ENCODE data around the gene PRR5L.

Gene PRR5L

DNA sequence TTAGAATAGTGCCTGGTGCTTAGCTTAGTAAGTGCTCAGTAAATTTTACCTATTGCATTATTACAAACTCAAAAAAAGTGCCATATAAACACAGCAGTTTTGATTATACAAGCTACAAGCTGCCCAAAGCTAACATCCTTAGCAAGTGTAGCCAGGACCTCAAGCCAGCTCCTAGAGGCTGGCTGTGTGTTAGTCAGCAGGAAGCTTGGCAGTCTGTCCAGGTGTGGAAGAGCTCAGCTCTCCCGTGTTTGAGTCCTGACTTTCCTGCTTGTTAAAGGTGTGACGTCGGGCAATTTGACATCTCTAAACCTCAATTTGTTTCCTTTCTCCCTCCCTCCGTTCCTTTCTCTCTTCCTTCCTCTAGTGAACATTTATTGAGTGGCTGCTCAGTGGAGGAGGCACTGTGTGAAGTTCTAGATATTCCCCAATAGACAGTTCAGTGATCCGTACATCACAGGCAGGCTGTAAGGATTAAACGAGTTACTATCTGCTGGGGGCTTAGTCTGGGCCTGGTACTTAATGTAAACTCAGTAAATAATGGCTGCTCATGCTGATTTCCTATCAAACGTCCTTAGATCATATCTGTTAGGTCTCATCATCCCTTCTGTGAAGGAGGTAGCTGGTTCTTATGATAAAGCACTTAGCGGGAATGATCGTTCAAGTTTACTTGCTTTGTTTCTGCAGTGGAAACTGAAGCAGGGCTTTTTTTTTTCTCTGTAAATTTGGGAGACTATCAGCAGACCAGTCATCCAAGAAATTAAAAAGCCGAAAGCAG is 68.7 kb downstream of the PRR5L start:
- TF ChIP-seq, protein P1, sequence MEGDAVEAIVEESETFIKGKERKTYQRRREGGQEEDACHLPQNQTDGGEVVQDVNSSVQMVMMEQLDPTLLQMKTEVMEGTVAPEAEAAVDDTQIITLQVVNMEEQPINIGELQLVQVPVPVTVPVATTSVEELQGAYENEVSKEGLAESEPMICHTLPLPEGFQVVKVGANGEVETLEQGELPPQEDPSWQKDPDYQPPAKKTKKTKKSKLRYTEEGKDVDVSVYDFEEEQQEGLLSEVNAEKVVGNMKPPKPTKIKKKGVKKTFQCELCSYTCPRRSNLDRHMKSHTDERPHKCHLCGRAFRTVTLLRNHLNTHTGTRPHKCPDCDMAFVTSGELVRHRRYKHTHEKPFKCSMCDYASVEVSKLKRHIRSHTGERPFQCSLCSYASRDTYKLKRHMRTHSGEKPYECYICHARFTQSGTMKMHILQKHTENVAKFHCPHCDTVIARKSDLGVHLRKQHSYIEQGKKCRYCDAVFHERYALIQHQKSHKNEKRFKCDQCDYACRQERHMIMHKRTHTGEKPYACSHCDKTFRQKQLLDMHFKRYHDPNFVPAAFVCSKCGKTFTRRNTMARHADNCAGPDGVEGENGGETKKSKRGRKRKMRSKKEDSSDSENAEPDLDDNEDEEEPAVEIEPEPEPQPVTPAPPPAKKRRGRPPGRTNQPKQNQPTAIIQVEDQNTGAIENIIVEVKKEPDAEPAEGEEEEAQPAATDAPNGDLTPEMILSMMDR (IDR thresholded peaks at IDR 0.05; ENCODE audit: low read depth, low read length, missing control alignments), result no peak
- no peak for DNase-seq (ENCODE audit: low read depth)
- in situ Hi-C loops (cut with HindIII; ENCODE audit: low sequenced_read_pairs), result no loop called here
- no peak overlapping the region for H3K4me3 ChIP-seq (ENCODE audit: low read depth, low read length)

DNA sequence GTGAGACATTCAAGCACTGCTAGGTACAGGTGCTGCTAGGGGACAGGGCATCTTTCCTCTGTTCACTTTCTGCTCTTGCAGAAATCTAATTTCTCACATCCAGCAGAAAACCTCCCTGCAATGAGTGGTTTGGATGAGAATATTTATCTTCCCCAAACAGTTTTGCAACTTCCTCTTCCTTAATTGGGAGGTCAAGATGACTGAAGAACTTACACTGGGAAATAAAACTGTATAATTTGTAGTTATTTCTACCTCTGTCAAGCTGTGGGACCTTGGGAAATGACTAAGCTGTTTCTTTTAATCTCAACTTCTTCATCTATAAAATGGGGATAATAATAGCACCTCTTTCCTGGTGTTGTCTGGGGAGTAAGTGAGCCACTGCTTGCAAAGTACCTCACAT is 69.8 kb downstream of the PRR5L start:
- TF ChIP-seq, protein P1 (IDR thresholded peaks at IDR 0.05; ENCODE audit: low read depth, low read length, missing control alignments), result no peak
- H3K4me3 ChIP-seq (ENCODE audit: low read depth, low read length), result no peak overlapping the region
- in situ Hi-C loops (cut with HindIII; ENCODE audit: low sequenced_read_pairs), result no loop called here

DNA sequence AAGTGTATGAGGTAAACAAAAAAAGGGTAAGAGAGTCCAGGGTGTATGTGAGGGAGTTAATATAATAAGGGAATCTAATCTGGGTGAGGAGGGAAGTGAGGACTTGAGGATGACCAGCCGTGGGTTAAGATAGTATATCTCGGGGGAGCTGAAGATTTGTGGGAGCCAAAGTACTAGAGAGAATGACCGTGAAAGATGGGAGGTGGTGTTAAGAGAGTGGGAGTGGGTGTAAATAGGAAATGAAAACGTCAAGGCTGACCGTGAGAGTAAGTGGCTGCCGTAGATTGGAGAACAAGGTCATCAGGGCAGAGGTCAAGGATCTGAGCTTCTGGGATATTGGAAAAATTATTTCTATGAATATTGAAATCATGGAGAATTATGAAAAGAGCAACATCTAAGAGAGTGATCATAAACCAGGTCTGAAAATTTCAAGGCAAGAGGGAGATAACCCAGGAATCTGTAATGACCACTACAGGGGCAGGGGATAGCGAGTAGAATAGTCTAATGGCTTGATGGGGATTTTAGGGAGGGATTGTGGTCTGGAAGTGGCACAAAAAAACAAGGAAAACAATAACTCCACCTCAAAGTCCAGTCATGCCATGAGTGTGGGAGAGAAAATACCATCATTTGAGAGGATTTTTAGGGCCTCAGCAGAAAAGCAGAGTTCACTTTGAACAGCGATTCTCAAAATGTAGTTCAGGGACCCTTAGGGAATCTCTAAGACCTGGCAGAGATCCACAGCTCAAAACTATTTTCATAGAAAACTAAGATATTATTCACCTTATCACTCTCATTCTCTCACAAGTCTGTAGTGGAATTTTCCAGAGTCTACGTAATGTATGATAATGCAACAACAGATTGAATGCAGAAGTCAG is 72.0 kb downstream of the PRR5L start:
- in situ Hi-C loops (cut with HindIII; ENCODE audit: low sequenced_read_pairs), result no loop called here
- H3K4me3 ChIP-seq (ENCODE audit: low read depth, low read length), result no peak overlapping the region
- no peak for DNase-seq (ENCODE audit: low read depth)
- TF ChIP-seq, protein P1 (IDR thresholded peaks at IDR 0.05; ENCODE audit: low read depth, low read length, missing control alignments), result no peak

More for the DNA sequence above, 69.8 kb downstream of the PRR5L start:
- DNase-seq (ENCODE audit: low read depth), result no peak

DNA sequence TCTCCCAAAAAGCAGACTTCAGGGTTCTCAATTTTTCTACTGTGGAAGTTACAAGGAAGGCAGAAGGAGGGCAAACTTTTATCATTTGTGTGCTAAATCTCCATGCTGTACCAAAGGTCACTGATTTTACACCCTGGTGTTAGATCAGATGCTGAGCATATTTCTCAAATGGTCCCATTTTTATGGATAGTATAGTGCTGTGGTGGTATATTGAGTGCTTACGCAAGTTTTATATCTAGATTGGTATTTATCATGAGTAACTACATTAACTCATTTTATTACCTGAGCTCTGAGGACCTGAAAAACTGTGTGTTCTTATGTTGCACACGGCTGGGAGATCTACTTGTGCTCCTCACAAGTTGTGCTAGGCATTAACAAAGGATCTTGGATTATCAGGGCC is 75.1 kb downstream of the PRR5L start:
- TF ChIP-seq, protein P1 (IDR thresholded peaks at IDR 0.05; ENCODE audit: low read depth, low read length, missing control alignments), result no peak
- in situ Hi-C loops (cut with HindIII; ENCODE audit: low sequenced_read_pairs), result no loop called here
- H3K4me3 ChIP-seq (ENCODE audit: low read depth, low read length), result no peak overlapping the region
- DNase-seq (ENCODE audit: low read depth), result no peak

DNA sequence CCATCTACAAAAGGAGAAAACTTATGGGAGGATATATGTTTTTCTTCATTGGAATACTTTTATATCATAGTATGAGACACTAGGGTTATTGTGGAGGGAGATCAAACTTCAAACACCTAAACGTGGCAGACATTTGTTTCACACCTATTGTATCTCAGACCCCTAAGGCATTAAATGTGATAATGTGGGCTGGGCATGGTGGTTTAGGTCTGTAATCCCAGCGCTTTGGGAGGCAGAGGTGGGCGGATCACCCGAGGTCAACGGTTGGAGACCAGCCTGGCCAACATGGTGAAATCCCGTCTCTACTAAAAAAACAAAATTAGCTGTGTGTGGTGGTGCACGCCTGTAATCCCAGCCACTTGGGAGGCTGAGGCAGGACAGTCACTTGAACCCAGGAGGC is 75.5 kb downstream of the PRR5L start:
- H3K4me3 ChIP-seq (ENCODE audit: low read depth, low read length), result no peak overlapping the region
- in situ Hi-C loops (cut with HindIII; ENCODE audit: low sequenced_read_pairs), result no loop called here
- TF ChIP-seq, protein P1 (IDR thresholded peaks at IDR 0.05; ENCODE audit: low read depth, low read length, missing control alignments), result no peak
- DNase-seq (ENCODE audit: low read depth), result no peak

DNA sequence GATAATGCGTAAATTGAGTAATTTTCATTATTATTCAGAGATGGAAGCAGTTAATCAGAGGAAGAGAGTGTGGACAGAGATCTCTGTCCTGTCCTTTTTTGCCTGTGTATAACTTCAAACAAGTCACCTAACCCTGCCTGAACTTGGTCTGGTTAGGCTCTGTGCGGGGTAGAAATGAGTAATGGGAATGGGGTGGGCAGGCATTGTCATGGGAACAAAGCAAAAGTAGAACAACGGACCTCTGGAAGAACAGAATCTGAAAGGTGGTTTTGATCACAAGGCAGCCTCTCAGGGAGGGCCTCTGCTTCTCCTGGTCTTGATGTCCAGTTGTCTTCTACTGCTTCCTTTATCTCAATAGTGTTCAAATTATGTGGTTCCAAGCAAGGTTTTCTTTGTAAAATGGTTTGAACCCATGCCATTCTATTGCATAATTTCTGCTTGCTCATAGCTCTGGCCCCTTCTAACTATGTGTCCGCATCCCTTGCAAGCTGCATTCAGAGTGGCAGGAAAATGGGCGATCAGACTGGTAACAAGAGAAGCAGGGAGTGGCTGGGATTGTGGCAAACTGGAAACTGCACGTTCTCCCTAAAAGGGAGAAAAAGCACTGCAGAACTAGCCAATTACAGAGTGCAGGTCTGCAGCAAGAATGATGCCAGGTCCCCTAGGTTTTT is 76.1 kb downstream of the PRR5L start:
- in situ Hi-C loops (cut with HindIII; ENCODE audit: low sequenced_read_pairs), result no loop called here
- TF ChIP-seq, protein P1 (IDR thresholded peaks at IDR 0.05; ENCODE audit: low read depth, low read length, missing control alignments), result no peak
- H3K4me3 ChIP-seq (ENCODE audit: low read depth, low read length), result no peak overlapping the region
- peak; percentile 83 for DNase-seq (ENCODE audit: low read depth)
